NCI-H1092 treated with DMSO at 0.1 percent for 48 hours (cell line): ENCODE results near the gene SCO2.
"Not testable (repeated sequence)": the region's sequence is repeated elsewhere in the genome, so short reads cannot be mapped to it uniquely, and the experiment has no call there.

Experiments used
- DNase-seq: peaks from one replicate; lab custom pipeline; 2025; lab: John Stamatoyannopoulos, UW

SCO2 gene

DNA sequence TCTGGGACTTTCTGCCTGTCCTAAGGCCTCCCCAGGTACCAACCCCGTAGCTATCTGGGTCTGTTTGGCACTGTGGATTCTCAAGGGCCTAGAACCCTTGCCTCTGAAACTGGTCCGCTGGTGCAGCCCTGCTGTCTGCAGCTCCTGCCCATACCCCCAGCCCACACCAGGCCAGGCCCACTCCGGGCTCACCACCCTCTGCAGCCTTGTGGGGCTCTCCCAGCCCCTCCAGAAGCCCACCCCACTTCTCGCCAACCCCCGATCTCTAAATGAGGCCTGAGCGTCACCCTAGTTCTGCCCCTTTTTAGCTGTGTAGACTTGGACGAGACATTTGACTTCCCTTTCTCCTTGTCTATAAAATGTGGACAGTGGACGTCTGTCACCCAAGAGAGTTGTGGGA, 25.0 kb upstream of the SCO2 start:
- DNase-seq = no peak

DNA sequence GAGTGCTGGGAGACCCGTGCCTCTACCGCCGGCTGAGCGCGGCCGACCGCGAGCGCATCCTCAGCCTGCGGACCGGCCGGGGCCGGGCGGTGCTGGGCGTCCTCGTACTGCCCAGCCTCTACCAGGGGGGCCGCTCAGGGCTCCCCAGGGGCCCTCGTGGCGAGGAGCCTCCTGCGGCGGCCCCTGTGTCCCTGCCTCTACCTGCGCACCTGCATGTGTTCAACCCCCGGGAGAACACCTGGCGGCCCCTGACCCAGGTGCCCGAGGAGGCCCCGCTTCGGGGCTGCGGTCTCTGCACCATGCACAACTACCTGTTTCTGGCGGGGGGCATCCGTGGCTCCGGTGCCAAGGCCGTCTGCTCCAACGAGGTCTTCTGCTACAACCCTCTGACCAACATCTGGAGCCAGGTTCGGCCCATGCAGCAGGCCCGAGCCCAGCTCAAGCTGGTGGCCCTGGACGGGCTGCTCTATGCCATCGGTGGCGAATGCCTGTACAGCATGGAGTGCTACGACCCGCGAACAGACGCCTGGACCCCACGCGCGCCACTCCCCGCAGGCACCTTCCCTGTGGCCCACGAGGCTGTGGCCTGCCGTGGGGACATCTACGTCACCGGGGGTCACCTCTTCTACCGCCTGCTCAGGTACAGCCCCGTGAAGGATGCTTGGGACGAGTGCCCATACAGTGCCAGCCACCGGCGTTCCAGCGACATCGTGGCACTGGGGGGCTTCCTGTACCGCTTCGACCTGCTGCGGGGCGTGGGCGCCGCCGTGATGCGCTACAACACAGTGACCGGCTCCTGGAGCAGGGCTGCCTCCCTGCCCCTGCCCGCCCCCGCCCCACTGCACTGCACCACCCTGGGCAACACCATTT, 23.8 kb upstream of the SCO2 start:
- no peak for DNase-seq

DNA sequence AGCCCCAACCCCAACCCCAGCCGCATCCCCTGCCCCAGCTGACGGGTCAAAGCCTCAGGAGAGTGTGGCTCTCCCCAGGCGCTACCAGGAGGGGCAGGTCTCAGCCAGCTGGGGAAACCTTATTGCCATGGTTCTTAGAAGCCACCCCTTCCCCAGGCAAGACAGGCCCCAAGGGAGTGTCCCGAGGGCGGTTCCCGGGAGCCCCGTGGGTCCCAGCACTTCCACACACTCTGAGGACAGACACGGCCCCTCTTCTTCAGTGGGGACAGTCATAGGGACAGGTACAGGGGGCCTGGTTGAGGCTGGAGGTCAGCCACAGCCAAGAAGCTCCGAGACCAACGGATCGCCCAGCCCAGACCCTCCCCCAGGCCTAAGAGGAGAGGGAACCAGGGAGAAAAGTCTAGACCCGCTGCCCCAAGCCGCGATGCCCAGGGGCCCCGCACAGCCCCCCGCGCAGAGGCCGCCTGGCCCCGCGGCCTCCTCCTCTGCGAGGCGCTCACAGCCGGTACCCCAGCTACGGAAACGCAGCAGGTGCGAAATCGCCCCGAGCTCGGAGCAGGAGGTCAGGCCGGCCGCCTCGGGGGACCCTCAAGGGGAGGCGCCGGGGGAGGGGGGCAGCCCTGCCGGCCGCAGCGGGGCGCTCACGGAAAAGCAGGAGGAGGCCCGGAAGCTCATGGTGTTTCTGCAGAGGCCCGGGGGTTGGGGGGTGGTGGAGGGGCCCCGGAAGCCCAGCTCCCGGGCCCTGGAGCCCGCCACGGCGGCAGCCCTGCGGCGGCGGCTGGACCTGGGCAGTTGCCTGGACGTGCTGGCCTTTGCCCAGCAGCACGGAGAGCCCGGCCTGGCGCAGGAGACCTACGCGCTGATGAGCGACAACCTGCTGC, 22.9 kb upstream of the SCO2 start:
- DNase-seq = no peak

DNA sequence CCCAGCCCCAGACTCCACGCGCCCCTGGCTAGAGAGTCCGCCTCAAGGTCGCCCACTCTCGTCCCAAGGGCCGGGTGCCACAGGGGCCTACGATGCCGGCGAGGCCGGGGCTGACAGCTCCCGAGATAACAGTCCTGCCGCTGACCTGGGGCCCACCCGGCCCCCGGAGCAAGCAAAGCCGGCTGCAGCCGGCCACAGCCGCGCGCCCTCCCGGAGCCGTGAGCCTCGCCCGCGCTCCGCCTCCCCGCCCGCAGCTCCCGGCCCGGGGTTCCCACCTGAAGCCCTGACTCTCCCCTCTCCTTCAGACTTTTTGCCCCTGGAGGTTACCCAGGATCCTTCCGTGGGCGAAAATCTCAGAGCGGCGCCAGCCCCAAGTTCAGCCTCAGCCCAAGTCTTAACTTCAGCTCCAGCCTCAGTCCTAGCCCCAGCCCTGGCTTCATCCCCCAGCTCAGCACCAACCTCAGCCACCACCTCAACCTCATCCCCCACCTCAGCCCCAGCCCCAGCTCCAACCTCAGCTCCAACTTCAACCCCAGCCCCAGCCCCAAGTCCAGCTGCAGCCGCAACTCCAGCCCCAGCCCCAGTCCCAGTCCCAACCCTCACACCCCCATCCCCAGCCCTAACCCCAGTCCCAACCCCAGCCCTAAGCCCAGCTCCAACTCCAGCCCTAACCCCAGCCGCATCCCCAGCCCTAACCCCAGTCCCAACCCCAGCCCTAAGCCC, 22.0 kb upstream of the SCO2 start:
- no peak for DNase-seq

DNA sequence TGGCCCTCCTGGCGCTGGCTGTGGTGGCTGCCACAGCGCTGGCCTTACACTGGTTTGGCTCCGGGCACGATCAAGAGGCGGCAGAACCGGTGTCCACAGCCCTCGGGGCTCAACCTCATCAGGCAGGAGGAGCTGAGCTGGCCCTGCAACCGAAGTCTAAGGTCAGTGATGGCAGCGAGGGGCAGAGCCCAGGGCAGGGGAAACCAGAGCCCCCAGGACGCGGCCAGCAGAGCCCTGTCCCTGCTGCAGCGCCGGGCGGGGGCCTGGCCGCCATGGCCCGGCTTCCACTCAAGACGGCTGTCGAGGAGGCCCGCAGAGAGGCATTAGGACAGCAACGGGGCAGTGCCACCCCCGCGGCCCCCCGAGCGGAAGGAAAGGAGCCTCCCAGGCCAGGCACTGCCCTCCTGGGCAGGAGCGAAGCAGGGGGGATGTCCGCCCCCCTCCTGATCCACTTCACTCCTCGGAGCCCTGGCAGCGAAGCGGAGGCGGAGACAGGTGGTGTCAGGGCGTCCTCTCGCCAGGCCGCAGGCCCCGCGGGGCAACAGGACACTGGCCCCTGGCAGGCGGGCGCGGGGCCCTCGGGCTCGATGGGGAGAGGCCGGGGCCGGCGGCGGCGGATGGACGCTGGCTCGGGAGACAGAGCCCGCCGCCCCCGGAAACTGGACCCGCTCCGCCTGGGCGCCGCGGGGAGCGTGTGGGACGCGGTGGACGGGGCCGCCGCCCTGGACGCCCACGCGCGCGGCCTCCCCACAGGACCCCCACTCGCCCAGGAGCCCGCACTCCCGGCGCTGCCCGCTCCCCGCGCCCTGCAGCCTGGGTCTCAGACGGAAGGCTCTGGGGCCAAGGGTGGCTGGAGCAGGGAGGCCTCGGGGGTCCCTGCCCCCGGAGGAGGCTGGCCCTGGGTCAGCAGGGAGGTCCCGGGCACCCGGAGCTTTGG, 21.2 kb upstream of the SCO2 start:
- no peak for DNase-seq

DNA sequence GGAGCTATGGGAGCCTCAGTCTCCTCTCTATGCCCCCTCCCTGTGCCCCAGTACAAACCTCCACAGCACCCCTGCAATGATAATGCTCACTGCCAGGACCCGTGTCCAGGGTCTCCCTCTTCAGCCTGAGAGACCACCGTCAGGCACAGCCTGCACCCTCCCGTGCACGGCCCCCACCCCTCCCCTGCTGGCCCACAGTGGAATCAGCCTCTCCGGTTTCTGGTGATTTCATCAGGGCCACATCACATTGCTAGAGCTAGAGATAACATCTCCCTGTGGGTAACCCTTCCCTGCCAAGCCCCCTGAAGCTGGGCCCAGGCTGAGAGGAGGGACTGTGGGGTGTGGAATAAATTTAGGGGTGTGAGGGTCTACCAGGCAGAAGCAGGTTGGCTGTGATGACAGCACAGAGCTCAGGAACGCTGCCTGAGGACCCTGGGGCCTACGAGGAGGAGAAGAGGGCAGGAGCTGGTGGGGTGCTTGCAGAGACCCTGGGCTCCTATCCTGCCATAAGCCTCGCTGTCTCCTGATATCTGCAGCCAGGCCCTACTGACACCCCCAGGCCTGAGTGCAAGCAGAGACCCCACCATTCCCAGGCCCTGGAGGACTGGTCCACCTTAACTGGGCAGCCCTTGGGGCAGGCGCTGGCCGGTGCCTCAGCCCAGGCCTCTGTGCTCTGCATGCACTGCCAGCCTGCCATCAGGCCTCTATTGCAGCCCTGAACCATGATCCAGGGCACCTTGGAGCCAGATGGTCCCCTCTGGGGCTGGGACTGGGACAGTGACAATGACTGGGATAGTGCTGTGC, 20.3 kb upstream of the SCO2 start, which contains the start of gene KLHDC7B:
TSS of gene KLHDC7B (plus strand) at position 378 of the 804 bp plus-strand sequence. CDS start at position 723, 345 bp downstream.
- DNase-seq = no peak

DNA sequence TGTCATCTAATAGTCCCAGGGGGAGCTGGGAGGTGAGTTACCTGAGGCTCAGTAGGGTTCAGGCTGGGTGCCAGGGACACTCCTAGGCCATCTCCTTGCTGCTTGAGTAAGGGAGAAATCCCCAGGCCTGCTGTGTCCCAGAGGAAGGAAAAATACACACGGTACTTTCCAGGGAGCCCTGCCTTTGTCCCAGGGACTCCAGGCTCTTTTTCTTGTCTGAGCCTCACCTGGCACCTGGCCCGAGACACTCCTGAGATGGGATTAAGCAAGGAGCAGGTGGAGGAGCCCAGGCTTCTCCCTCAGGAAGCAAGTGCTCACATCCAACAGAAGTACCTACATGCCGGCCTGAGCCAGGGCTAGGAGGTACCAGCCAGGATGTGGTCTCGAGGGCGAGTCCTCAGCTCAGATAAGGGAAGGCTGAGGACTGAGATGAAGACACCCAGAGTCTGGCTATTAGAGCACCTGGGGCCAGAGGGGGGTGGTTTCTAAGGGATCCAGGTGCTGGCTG, 19.4 kb upstream of the SCO2 start:
- DNase-seq = no peak

DNA sequence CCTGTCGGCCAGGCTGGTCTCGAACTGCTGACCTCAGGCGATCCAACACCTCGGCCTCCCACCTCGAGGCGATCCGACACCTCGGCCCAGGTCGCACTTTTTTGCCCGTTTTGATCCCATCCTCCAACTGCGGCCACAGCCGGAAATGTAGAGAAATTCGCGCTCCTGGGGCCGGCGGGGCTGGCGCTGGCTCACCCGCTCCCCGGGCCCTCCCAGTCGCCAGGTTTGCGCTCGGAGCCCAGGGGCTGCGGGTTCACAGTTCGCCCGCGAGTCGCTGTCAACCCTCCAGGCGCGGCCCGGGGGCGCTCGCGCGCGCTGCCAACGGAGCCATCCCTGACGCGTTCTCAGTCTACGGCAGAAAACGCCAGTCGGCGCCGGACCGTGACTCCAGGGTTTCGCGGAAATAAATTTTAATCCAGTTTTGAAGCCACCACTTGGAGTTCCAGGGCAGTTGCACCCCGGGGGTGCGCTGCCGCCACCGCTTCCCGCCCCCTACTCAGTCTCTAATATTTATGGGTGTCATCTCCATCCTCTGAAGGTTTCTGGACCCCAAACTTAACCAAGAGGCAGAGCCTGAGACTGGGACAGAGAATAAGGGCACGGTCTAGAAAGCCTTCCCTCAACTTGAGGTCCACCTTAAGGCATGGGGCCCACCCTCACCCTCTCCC, 18.8 kb upstream of the SCO2 start:
- no peak for DNase-seq

DNA sequence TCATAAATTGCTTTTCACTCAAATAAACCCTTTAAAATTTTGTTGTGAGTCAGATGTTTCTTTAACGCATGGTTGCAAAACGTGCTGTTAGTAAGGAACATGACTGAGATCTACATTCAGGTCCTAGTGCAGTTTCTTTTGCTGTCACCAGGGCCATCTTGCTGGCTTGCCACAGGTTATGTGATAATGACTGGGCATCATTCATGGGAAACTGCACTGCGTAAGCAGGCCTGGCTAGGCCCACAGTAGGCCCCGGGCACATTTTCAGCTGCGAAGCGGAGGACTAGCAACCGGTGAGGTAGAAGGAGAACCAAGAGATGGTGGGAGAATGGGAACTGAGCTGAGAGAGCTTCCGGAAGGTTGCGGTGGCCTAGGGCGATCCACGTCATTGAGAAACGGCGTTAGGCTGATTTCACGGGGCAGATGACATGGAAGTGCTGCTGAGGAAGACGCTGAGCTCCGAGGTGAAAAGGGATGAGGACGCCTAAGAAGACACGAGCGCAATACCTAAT, 17.1 kb upstream of the SCO2 start:
- no peak for DNase-seq

DNA sequence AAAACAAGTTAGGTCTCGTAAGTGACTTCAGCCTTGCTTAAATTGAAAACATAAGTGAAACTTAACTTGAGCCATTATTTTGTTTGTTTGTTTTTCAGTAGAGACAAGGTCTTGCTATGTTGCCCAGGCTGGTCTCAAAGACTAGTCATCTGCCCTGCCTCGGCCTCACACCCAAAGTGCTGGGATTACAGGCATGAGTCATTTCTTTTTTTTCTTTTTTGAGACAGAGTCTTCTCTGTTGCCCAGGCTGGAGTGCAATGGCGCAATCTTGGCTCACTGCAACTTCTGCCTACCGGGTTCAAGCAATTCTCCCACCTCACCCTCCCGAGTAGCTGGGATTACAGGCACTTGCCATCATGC, 16.2 kb upstream of the SCO2 start:
- DNase-seq = not testable (repeated sequence)

DNA sequence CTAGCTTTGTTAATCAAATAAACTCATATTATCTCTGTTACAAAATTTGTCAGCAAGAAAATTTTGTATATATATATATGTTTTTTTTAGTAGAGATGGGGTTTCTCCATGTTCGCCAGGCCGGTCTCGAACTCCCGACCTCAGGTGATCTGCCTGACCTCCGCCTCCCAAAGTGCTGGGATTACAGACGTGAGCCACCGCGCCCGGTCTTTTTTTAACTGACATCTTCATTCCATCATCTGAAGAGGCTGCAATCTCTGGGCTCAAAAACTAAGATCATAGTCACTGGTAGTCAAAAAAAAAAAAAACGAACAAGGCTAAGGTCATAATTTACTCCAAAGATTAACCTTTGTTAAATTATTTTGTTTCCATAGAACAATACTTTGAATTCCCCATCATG, 15.0 kb upstream of the SCO2 start:
- DNase-seq = no peak

DNA sequence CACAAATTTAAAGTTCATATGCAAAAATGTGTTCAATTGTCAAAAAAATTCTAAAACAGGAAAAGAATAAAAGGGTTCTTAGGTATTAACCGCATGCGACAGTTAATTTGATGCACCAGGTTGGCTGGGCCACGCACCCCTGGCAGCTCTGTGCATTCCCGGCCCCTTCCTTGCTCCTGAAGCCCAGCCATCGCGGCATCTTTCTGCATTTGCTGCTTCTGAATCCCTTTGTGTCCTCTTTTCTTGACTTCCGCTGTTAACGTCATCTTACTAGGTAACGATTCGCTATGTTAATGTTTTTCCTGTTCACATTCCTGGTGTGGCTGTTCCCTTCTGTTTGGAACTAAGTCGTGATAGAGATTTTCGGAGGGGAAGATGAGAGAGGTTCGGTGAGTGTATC, 12.4 kb upstream of the SCO2 start:
- DNase-seq = no peak

DNA sequence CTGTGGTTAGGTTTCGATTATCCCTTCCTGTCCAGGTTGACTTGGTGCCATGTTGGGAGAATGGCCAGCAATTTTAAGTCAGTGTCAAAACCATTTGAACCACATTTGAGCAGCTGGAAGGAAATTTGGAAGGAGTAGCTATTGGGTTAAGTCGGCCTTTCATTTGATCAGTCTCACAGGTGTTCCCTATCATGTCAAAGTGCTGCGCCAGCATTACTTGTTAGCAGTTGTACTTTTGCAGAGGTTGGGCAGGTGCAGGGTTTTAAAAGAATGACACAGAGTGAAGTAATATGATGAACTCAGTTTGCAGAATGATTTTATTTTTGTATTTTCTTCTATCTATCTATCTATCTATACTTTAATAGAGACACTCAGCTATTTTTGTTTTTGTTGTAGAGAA, 10.8 kb upstream of the SCO2 start:
- DNase-seq = no peak

DNA sequence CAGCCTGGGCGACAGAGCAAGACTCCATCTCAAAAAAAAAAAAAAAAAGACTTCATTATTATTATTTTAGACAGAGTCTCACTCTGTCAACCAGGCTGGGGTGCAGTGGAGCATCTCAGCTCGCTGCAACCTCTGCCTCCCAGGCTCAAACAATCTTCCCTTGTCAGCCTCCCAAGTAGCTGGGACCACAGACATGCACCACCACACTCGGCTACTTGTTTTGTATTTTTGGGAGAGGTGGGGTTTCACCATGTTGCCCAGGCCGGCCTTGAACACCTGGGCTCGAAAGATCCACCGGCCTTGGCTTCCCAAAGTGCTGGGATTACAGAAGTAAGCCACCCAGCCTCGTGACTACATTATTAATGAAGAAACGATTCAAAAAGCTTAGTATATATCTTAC, 9.7 kb upstream of the SCO2 start:
- DNase-seq = no peak

DNA sequence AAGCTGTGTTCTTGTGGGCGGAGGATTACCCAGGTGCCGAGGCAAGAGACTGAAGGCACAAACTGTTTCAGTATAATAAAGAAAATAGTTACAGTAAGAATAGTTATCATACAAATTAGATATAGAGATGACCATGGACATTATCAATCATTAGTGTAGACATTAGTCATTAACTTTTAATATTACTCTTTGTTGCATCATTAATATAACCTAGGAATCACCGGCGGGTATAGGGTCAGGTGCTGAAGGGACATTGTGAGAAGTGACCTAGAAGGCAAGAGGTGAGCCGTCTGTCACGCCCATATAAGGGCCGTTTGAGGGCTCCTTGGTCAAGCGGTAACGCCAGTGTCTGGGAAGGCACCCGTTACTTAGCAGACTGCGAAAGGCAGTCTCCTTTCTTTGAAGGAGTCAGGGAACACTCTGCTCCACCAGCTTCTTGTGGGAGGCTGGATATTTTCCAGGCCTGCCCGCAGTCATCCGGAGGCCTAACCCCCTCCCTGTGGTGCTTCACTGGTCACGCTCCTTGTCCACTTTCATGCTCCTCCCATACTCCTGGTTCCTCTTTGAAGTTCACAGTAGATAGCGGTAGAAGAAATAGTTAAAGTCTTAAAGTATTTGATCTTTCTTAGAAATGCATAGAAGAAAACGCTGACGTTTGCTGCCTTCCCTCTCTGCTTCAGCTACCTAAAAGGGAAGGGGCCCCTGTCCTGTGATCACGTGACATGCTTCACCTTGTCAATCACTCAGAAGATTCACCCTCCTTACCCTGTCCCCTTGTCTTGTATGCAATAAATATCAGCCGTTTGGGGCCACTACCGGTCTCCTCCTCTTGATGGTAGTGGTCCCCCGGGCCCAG, 8.7 kb upstream of the SCO2 start:
- not testable (repeated sequence) for DNase-seq

DNA sequence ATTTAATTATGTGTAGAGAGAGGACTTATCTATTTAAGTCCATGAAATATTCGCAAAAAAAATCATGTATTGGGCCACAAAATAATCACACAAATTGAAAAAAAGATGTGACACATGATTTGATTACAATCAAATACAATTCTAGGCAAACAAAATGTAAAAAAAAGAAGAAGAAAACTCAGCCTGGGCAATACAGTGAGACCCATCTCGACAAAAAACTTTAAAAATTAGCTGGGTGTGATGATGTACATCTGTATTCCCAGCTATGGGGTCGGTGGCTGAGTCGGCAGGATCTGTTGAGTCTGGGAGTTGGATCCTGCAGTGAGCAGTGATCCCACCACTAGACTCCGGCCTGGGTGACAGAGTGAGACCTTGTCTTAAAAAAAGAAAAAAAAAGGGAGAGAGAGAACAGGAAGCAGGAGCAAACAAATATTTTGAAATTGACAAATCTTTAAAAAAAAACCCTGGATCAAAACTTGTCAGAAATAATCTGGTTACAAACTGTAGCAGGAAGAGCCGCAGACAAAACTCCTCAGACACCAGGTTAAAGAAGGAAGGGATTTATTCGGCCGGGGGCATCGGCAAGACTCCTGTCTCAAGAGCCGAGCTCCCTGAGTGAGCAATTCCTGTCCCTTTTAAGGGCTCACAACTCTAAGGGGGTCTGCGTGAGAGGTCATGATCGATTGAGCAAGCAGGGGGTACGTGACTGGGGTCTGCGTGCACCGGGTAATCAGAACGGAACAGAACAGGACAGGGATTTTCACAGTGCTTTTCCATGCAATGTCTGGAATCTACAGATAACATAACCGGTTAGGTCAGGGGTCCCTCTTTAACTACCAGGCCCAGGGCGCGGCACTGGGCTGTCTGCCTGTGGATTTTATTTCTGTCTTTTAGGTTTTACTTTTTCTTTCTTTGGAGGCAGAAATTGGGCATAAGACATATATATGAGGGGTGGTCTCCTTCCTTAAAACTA, 7.7 kb upstream of the SCO2 start:
- DNase-seq = no peak

DNA sequence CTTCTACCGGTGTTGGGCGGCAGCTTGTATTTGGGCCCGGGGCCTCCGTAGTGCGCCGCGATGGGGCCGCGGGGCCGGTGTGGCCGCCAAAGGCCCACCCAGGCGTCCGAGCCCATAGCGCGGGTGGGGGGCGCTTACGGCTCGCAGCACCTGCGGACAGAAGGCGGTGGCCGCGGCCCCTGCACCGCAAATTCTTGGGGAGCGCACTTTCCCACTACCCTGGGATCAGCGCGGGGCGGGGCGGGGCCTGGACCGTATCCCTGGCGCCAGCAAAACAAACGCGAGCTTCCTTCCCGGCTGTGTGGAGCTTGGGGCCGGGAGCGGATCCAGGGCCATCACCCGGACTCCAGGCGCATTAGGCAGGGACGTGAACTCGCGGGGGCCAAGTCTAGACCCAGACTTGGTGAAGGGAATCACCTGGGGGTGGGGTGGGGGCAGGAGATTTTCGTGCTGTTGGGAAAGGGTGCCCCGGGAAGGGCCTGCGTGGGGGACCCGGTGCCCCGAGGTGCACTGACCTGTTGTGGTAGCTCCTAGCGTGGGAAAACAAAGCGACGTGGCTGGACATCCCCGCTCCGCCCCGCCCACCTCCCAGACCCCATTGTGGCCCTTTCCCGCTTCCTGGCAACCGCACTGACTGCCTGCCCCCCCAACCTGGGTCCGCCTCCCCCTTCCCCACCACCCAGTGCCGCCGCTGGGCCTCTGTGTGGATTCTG, 6.7 kb upstream of the SCO2 start:
- DNase-seq = no peak
